ENCODE results near the gene SHROOM2. TPM values are rescaled to one million over a fixed set of nuclear protein-coding genes. Genes with fewer than 3 reads are reported as not detected.
A peak's percentile ranks its signal among the peaks of the same experiment; 100 is the strongest.

SHROOM2 gene
- total RNA-seq, 2 experiments from 2014 or later = not detected

DNA sequence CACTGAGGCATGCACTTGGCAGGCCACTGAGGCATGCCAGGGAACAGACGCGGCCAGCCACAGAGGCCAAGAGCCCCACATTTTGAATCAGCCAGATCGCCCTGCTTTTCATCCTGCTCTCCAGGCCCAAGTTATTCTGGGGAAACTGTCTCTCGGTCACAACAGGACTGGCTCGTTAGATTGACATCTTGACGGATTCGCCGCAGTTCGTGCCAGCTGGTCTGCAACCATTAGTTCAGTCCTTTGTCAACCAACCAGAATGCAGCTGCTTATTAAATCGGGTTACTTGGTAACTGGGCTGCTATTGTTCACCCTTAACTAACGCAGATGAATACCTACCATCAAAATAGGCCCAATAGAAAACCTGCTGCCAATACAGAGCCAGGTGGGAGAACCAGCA, 197.6 kb downstream of the SHROOM2 start:
- no peak overlapping the region for H3K4me3 Mint-ChIP-seq
- no peaks in the 10 kb centered on the region for H3K4me1 Mint-ChIP-seq
- H3K27me3 Mint-ChIP-seq = peaks cover 7% of the 10 kb centered on the region
- no peaks in the 10 kb centered on the region for H3K9me3 Mint-ChIP-seq
- ChIA-PET CTCF (no interaction called here), POLR2A (no interaction called here)
- DNase-seq = no peak
- no peaks in the 10 kb centered on the region for H3K36me3 Mint-ChIP-seq (ENCODE audit: low read depth)
- no peak overlapping the region for H3K27ac Mint-ChIP-seq

GRCh38 chrX:9988762-9989161, 202.5 kb downstream of the SHROOM2 start:
- Mint-ChIP-seq H3K9me3 (no peaks in the 10 kb centered on the region), H3K4me1 (no peaks in the 10 kb centered on the region), H3K36me3 (ENCODE audit: low read depth) (no peaks in the 10 kb centered on the region), H3K27ac (no peak overlapping the region), H3K27me3 (peaks cover 7% of the 10 kb centered on the region), H3K4me3 (no peak overlapping the region)
- ChIA-PET POLR2A (no interaction called here), CTCF (interaction anchor here (0.6 to 1.0 kb wide), 2 partner anchors 11 to 131 kb away, joined by 3 to 4 read pairs; no protein-coding TSS in a partner anchor)
- DNase-seq = no peak

- H3K4me3 Mint-ChIP-seq = no peak overlapping the region
- no peaks in the 10 kb centered on the region for H3K4me1 Mint-ChIP-seq
- DNase-seq = no peak
- peaks cover 6% of the 10 kb centered on the region for H3K27me3 Mint-ChIP-seq
- H3K36me3 Mint-ChIP-seq (ENCODE audit: low read depth) = no peaks in the 10 kb centered on the region
- H3K9me3 Mint-ChIP-seq = no peaks in the 10 kb centered on the region
- ChIA-PET CTCF (interaction anchor here (2.4 kb wide), 1 partner anchor 127 kb away, joined by 18 read pairs; no protein-coding TSS in a partner anchor), POLR2A (no interaction called here)
- no peak overlapping the region for H3K27ac Mint-ChIP-seq
Observed at GRCh38 chrX:9992061-9992460, 205.8 kb downstream of the SHROOM2 start.

- Mint-ChIP-seq H3K27ac (no peak overlapping the region), H3K9me3 (no peaks in the 10 kb centered on the region), H3K4me1 (peaks cover 5% of the 10 kb centered on the region), H3K36me3 (ENCODE audit: low read depth) (no peaks in the 10 kb centered on the region), H3K4me3 (no peak overlapping the region), H3K27me3 (peaks cover 4% of the 10 kb centered on the region)
- DNase-seq = no peak
- ChIA-PET CTCF (interaction anchor here (2.4 kb wide), 1 partner anchor 126 kb away, joined by 18 read pairs; no protein-coding TSS in a partner anchor), POLR2A (no interaction called here)
Observed at GRCh38 chrX:9992724-9993123, 206.5 kb downstream of the SHROOM2 start.

GRCh38 chrX:9995855-9996339, 209.7 kb downstream of the SHROOM2 start:
- ChIA-PET CTCF (interaction anchor here (0.6 to 3.7 kb wide), 6 partner anchors 16 to 124 kb away, joined by 3 to 32 read pairs (median 4); no protein-coding TSS in a partner anchor), POLR2A (interaction anchor here (1.5 kb wide), 1 partner anchor 24 kb away, joined by 4 read pairs; no protein-coding TSS in a partner anchor)
- Mint-ChIP-seq H3K27me3 (peaks cover 1% of the 10 kb centered on the region), H3K4me3 (no peak overlapping the region), H3K9me3 (no peaks in the 10 kb centered on the region), H3K27ac (no peak overlapping the region), H3K4me1 (peaks cover 6% of the 10 kb centered on the region), H3K36me3 (ENCODE audit: low read depth) (no peaks in the 10 kb centered on the region)
- peak; percentile 74 for DNase-seq

DNA sequence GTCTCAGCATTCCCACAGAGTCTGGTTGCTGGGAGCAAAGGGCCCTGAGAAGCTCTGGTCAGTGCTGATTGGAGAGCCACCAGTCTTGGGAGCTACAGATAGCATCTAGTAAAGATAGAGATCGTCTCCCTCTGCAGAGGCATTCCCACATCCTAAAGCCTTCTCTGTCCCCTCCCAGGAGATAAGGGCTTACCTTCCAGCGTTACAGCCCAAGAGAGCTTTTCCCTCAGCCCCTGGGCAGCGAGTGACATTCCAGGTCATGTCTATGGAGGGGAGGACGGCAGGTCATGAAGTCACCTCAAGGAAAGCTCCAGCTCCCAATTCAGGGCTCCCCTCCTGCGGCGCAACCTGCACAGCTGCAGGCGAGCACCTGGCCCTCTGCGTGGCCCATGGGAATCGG, 210.8 kb downstream of the SHROOM2 start:
- Mint-ChIP-seq H3K36me3 (ENCODE audit: low read depth) (no peaks in the 10 kb centered on the region), H3K4me1 (peaks cover 6% of the 10 kb centered on the region), H3K4me3 (no peak overlapping the region), H3K9me3 (no peaks in the 10 kb centered on the region), H3K27me3 (peaks cover 1% of the 10 kb centered on the region), H3K27ac (no peak overlapping the region)
- DNase-seq = no peak
- ChIA-PET POLR2A (interaction anchor here (1.5 to 1.7 kb wide), 2 partner anchors 23 to 101 kb away, joined by 4 read pairs; no protein-coding TSS in a partner anchor), CTCF (interaction anchor here (0.9 to 3.7 kb wide), 6 partner anchors 15 to 123 kb away, joined by 3 to 32 read pairs (median 4); no protein-coding TSS in a partner anchor)

DNA sequence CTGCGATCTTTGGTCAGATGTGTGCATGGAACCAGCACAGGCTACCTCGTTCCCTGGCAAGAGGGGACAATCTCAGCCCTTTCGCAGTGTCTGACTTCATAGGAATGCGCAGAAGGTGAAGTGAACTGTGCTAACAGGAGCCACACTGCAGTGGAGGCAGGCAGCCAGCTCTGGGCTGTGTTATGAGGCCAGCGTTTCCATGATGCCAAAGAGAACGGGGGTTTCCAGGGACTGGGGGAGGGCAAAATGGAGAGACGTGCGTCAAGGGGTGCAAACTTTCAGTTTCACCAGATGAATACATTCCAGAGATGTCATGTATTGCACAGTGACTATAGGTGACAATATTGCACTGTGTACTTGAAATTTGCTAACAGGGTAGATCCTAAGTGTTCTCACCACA, 211.3 kb downstream of the SHROOM2 start:
- H3K9me3 Mint-ChIP-seq = no peaks in the 10 kb centered on the region
- H3K4me1 Mint-ChIP-seq = peaks cover 6% of the 10 kb centered on the region
- H3K27me3 Mint-ChIP-seq = peaks cover 1% of the 10 kb centered on the region
- ChIA-PET POLR2A (interaction anchor here (1.5 to 1.7 kb wide), 2 partner anchors 23 to 101 kb away, joined by 4 read pairs; no protein-coding TSS in a partner anchor), CTCF (interaction anchor here (0.9 to 3.7 kb wide), 6 partner anchors 14 to 122 kb away, joined by 3 to 32 read pairs (median 4); no protein-coding TSS in a partner anchor)
- H3K4me3 Mint-ChIP-seq = no peak overlapping the region
- no peaks in the 10 kb centered on the region for H3K36me3 Mint-ChIP-seq (ENCODE audit: low read depth)
- DNase-seq = peak; percentile 56
- H3K27ac Mint-ChIP-seq = peak overlapping the region; percentile 47

Other genes with a start within 250 kb of the SHROOM2 start
- not detected for gene GPR143, start 20.6 kb upstream of the SHROOM2 start, total RNA-seq
- gene CLDN34, start 180.9 kb downstream of the SHROOM2 start, total RNA-seq = not detected